ENCODE data around the gene DRC3.

Gene DRC3, protein sequence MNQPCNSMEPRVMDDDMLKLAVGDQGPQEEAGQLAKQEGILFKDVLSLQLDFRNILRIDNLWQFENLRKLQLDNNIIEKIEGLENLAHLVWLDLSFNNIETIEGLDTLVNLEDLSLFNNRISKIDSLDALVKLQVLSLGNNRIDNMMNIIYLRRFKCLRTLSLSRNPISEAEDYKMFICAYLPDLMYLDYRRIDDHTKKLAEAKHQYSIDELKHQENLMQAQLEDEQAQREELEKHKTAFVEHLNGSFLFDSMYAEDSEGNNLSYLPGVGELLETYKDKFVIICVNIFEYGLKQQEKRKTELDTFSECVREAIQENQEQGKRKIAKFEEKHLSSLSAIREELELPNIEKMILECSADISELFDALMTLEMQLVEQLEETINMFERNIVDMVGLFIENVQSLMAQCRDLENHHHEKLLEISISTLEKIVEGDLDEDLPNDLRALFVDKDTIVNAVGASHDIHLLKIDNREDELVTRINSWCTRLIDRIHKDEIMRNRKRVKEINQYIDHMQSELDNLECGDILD

DNA sequence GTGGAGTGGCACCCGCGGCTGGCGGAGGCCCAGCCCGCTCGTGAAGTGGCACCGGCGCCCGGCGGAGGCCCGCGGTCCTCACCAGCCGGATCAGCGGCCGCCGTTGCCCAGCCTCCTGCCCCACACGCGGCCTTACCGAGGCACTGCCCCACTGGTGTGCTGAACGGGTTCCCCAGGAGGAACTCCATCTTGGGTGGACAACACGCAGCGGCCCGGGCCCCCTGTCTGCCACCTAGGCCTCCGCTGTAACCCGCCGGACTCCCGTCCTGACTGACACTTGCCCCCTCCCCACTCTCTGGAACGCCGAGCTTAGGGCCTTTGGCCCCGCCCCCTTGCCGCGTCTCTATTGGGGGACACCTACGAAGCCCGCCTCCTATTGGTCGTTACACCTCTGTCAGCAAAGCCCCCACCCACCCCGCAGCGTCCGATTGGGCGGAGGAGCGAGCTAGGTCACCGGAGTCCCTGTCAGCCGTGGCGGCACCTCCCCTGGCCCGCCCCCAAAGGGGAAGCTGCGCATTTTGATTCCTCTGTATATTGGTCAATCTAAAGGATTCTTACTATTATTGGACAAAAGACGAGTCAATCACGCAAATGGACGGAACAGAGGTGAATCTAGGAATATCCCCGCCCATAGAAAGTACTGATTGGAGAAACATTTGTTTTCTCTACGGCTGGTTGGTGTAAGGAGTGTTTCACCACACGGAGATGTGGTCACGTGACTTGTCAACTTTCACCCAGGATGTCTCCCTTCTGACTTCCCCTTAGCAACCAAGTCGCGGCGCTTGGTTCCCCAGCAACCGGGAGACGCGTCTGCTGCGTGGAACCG lies at the start of gene DRC3, which contains the start of gene TOM1L2:
TSS of gene DRC3 (plus strand) at position 737 of the 826 bp plus-strand sequence. CDS start 4,737 bp downstream, outside the sequence.
TSS of gene TOM1L2 (minus strand) at position 275 of the 826 bp plus-strand sequence. CDS start at position 188, 87 bp downstream.
- peak; percentile 100 for DNase-seq (ENCODE audit: low read depth)
- H3K4me3 ChIP-seq (ENCODE audit: low read length), result peak within 1 kb of the TSS; percentile 87
- TF ChIP-seq, protein P1, sequence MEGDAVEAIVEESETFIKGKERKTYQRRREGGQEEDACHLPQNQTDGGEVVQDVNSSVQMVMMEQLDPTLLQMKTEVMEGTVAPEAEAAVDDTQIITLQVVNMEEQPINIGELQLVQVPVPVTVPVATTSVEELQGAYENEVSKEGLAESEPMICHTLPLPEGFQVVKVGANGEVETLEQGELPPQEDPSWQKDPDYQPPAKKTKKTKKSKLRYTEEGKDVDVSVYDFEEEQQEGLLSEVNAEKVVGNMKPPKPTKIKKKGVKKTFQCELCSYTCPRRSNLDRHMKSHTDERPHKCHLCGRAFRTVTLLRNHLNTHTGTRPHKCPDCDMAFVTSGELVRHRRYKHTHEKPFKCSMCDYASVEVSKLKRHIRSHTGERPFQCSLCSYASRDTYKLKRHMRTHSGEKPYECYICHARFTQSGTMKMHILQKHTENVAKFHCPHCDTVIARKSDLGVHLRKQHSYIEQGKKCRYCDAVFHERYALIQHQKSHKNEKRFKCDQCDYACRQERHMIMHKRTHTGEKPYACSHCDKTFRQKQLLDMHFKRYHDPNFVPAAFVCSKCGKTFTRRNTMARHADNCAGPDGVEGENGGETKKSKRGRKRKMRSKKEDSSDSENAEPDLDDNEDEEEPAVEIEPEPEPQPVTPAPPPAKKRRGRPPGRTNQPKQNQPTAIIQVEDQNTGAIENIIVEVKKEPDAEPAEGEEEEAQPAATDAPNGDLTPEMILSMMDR (conservative IDR thresholded peaks at IDR 0.05; ENCODE audit: low read length), result peak; percentile 5

DNA sequence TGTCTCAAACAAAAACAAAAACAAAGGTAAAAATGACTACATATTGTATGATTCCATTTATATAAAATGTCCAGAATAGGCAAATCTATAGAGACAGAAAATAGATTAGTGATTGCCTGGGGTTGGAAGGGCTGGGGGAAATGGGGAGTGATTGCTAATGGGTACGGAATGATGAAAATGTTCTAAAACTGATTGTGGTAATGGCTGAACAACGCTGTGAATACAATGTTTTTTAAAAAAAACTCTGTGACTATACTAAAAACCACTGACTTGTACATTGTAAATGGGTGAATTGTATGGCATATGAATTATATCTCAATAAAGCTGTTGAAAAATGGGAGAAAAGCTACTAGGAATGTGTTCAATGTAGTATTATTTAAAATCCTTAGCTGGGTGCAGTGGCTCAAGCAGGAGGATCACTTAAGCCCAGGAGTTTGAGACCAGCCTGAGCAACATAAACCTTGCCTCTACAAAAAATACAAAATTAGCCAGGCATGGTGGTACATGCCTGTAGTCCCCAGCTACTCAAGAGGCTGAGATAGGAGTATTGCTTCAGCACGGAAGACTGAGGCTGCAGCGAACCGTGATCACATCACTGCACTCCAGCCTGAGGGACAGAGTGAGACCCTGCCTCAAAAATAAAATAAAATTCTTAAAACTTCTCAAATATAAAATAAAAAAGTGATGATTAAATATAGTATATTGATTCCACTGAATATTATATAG lies 48.4 kb upstream of the DRC3 start:
- DNase-seq (ENCODE audit: low read depth), result peak; percentile 35
- TF ChIP-seq, protein P1 (conservative IDR thresholded peaks at IDR 0.05; ENCODE audit: low read length), result no peak
- no peak overlapping the region for H3K4me3 ChIP-seq (ENCODE audit: low read length)

DNA sequence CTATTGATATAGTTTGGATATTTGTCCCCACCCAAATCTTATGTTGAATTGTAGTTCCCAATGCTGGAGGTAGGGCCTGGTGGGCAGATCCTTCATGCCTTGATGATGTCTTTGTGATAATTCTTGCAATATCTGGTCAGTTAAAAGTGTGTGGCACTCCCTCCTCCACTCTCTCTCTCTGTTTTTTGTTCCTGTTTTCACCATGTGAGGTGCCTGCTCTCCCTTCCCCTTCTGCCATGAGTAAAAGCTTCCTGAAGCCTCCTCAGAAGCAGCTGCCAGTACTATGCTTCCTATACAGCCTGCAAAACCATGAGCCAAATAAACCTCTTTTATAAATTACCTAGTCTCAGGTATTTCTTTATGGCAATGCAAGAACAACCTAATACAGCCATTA lies 47.8 kb upstream of the DRC3 start:
- TF ChIP-seq, protein P1 (conservative IDR thresholded peaks at IDR 0.05; ENCODE audit: low read length), result no peak
- H3K4me3 ChIP-seq (ENCODE audit: low read length), result no peak overlapping the region
- no peak for DNase-seq (ENCODE audit: low read depth)

DNA sequence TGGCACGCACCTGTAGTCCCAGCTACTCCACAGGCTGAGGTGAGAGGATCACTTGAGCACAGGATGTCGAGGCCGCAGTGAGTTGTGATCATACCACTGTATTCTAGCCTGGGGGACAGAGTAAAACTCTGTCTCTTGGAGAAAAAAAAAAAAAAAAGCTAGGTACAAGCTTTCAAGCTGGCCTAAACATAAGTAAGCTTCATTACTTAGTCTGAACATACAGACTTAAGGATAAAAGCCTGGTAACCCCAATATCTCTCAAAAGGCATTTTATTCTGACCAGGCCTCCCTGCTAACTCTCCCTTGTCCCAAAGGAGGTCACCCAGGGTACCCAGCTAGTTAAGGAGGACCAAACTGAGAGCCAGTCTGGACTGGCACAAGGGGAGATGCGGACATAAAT lies 46.6 kb upstream of the DRC3 start:
- TF ChIP-seq, protein P1 (conservative IDR thresholded peaks at IDR 0.05; ENCODE audit: low read length), result no peak
- DNase-seq (ENCODE audit: low read depth), result no peak
- H3K4me3 ChIP-seq (ENCODE audit: low read length), result no peak overlapping the region

DNA sequence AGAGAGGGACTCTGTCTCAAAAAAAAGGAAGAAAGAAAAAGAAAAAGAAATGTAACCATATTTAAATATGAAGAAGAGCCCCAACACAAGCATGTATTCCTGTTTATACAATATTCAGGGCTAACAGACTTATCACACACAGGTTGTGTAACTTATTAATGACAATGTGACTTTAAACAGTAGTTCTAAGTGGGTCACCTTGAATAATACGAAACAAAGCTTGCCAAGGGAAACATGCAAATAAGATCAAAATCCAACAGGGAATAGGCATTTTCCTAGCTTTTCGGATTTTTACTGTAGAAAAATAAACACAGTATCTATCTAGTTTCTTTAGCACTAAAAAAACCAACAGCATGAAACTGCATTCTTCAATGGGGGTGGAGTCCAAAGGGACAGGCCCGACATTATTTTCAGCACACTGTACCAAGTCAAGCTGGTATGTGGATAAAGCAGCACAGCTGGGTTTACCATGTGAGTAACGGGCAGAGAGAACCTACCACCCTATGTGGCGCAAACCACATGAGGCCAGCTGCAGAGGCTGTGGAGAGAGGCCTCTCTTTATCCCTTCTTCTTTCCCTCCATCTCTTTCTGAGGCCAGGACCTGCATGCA lies 45.7 kb upstream of the DRC3 start:
- H3K4me3 ChIP-seq (ENCODE audit: low read length), result no peak overlapping the region
- DNase-seq (ENCODE audit: low read depth), result no peak
- TF ChIP-seq, protein P1 (conservative IDR thresholded peaks at IDR 0.05; ENCODE audit: low read length), result no peak

All from AG10803 (cell line).